HG03521 (cell line): ENCODE measurements around the gene IQGAP2.
"Not testable (repeated sequence)": the region's sequence is repeated elsewhere in the genome, so short reads cannot be mapped to it uniquely, and the experiment has no call there.

Experiments
- ATAC-seq: cut with Tn5 transposase; IDR thresholded peaks from one replicate; pipeline ENCODE4 v1.9.1; 2021; ENCODE audit warnings: mild to moderate bottlenecking, moderate library complexity; ENCODE audit not compliant: unreplicated experiment

Gene IQGAP2

DNA sequence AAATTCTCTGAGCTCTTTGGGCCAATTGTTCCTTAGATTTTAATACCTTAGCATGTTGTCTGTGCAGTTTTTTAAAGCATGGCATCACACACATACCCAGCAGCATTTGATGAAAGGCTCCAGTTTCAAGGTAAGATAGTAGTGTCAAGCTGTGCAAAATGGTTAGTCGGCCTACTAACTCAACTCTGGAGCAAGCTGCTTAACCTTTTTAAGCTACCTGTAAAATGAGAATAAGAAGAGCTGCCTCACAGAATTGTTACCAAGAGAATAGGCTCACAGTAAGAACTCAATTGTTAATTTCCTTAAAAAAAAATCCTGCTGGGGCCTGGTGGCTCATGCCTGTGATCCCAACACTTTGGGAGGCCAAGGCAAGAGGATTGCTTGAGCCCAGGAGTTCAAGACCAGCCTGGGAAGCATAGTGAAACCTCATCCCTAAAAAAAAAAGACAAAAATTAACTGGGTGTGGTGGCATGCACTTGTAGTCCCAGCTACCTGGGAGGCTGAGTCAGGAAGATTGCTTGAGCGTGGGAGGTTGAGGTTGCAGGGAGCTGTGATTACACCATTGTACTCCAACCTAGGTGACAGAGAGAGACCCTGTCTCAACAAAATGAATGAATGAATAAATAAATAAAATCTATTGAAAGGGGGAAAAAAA is 96.5 kb downstream of the IQGAP2 start:
- no peak for ATAC-seq

DNA sequence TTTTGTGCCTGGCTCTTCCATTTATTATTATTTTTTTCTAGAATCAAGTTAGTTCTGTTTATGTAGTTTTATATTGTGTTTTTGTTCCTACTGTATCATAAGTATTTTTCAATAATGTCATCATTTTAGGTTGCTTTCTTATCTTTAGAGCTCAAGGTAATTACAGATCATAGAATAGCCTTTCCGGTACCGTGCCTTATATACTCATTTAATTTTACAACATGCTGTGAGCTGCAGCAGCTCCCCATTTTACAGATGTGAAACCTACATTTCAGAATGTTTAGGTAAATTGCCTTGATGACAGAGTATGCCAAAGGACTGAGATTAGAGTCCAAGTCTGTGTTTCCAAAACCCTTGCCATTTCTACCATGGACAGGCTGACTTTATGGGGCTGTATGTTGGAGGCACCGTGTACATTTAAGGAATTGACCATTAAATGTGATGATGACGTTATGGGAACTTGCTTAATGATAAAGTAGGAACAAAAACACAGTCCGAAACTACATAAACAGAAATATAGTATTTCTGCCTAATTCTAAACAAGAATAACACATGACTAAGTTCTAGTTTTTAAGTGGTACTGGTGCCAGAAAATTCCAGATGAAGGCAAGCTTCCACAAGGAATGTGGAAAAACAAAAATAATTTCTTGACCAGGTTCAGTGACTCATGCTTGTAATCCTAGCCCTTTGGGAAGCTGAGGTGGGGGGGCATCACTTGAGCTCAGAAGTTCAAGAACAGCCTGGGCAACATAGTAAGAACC is 97.7 kb downstream of the IQGAP2 start:
- ATAC-seq, result no peak

GRCh38 chr5:76503929-76504328 is 100.8 kb downstream of the IQGAP2 start:
- ATAC-seq, result no peak

DNA sequence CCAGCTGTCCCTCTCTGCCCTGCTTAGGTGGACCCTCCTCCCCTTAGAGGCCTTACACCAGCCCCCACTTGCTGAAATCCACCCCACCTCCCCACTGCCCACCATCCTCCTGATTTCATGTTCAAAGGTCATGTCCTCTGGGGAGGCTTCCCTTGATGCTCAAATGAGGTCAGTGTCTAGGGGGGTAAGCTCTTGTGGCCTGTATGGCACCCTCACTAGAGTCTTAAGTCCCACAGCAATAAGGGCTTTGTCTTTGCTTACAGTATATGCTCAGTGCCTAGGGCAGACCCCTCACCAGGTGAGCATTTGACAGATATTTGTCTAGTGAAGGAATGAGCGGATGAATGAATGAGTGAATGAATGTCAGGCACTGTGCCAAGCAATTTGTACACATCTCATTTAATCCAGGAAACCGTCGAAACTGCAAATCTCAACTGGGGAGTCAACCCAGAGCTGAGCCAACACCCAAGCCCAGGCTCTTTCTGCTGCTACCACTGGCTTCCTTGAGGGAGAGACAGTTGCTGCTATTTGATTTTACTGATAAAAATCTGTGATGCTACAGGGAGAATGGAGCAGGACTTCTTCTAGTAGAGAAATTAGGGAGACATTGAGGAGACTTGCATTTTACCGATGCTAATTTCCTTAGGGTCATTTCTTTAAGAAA is 101.9 kb downstream of the IQGAP2 start:
- no peak for ATAC-seq

- no peak for ATAC-seq
Observed at GRCh38 chr5:76513476-76513875, 110.4 kb downstream of the IQGAP2 start.

- ATAC-seq, result no peak
Observed at GRCh38 chr5:76514292-76514691, 111.2 kb downstream of the IQGAP2 start.

GRCh38 chr5:76514713-76515112 is 111.6 kb downstream of the IQGAP2 start:
- no peak for ATAC-seq

- no peak for ATAC-seq
Observed at GRCh38 chr5:76517334-76517733, 114.2 kb downstream of the IQGAP2 start.

DNA sequence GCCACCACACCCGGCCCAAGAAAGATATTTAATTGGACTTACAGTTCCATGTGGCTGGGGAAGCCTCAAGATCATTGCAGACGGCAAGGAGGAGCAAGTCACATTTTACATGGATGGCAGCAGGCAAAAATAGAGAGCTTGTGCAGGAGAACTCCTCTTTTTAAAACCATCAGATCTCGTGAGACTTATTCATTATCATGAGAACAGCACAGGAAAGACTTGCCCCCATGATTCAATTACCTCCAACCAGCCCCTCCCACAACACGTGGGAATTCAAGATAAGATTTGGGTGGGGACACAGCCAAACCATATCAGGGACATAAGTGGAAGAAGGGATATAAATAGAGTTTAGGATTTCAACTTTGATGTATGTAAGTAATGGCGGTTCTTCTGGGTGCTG is 115.2 kb downstream of the IQGAP2 start:
- ATAC-seq, result not testable (repeated sequence)

DNA sequence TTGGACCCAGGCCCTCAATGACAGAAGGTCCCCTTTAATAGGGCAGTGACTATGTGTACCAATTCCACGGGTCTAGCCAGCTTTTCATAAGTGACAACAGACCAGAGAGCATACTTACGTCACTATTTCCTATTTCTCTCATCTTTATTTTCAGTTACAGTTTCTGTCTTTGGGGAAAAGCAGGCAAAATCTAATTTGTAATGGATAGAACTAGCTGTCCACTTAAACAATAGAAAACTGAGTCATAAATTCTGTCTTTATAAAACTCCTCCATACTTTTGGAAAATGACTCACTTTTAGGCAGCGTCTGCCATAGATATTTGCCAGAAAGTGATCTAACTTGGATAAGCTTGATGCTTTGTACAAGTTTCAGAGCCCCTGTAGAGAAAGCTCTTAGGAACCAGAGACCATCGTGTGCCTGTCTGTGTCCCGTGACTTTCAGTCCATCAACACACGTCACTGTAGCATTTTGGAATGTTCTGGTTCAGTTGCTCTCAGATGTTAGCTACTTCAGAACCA is 118.2 kb downstream of the IQGAP2 start:
- ATAC-seq, result peak; percentile 70

DNA sequence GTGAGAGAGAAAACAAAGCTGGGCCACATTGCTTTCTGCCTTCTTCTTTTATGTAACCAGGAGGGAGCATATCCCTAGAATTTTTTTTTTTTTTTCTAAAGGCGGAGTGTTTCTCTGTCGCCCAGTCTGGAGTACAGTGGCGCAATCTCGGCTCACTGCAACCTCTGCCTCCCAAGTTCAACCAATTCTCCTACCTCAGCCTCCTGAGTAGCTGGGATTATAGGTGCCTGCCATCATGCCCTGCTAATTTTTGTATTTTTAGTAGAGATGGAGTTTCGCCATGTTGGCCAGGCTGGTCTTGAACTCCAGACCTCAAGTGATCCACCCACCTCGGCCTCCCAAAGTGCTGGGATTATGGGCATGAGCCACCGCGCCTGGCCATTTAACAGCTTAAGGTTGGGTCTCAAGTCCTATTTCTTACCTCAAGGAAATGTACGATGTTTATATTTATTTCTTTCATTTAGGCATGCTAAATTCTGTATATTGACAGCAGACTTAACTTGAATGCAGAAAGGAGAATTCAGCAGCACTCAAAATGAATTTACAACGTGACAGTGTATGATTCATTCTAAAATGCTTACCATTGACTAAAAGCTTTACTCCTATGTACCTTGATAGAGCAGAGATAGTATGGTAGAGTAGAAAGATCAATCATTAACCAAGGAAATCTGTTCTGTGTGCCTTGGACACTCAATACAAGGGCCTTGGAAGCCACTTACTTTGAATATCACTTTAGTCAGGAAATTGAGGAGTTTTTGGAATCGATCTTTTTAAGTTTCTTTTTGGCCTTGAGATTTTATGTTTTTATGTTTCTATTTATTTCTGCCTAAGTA is 119.2 kb downstream of the IQGAP2 start:
- no peak for ATAC-seq

DNA sequence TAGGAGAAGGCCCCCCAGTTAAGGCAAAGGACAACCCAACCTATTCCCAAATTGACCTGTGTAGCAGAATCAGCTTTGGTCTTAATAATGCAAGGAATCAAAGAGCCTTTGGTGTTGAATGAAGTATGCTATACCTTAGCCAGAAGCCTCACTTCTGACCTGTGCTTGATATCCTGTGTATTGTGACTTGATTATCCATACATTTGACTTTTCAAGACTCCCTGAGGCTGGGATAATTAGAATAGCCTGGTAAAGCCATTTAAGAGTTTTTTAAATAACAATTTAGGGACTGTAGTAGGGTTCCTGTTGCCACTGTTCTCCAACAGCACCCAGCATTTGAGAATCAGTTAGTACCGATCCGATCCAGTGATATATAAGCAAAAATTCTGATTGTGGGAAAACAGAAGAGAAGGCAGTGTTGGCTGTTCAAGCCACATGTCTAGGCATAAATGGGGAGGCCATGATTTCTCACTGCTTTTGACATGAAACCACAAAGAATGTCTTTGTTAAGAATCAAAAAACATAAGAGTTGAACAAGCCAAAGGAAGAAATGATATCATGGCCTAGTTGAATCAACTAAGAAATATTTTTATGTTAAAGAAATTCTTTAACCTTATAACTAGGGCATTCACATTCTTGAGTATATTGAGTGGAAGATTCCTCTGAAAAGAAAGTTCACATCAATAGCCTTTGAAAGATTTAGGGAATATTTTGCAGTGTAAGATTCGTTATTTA is 121.2 kb downstream of the IQGAP2 start:
- no peak for ATAC-seq

GRCh38 chr5:76524868-76525267 is 121.8 kb downstream of the IQGAP2 start:
- no peak for ATAC-seq

- no peak for ATAC-seq
Observed at GRCh38 chr5:76525956-76526355, 122.9 kb downstream of the IQGAP2 start.

- ATAC-seq, result no peak
Observed at GRCh38 chr5:76526950-76527583, 124.0 kb downstream of the IQGAP2 start.

GRCh38 chr5:76527685-76528161 is 124.6 kb downstream of the IQGAP2 start:
- no peak for ATAC-seq

DNA sequence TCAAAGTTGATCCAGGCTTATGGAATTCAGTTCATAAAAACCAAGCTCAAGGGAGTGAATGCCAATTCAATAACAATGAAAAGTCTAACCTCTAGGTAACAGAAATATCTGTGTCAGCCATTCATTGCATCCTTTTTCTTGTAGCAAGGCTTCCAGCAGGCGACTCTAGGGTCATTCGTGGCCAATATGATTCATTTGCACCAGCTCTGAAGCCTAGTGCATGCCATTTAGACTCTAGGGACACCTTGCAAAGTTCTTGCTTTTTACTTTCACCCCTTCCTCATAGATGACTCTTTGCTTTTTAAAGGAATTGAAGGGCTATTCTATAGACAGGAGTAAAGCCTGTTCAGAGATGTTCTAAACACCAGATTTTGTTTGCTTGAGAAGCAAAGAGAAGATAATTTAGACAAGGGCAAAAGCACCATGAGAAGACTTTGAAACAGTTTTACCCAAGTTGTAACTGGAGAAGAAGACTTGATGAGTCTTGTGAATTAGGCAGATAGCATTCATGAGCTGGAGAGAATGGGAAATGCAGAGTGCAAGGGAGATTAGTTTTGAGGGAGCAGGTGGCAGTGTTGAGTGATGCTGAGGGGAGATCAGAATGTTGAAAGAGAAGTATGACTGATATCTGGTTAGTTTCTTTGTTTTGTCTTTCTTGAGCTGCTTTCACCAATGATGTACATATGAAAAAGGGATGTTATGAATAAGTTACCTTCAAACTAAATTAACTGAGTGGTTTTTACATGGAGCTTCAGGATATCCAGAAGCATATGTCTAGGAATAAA is 125.7 kb downstream of the IQGAP2 start:
- ATAC-seq, result no peak

- ATAC-seq, result no peak
Observed at GRCh38 chr5:76529464-76530344, 126.6 kb downstream of the IQGAP2 start.
